Measurements from ENCODE around the gene INSL3. TPM values are rescaled to one million over a fixed set of nuclear protein-coding genes. Genes with fewer than 3 reads are reported as not detected.

INSL3 gene
- total RNA-seq, 1 donor from 2014 or later: not detected

- no peak for DNase-seq (ENCODE audit: low read depth)
- no peak for TF ChIP-seq CTCF (IDR thresholded peaks at IDR 0.05; ENCODE audit: insufficient read depth, low read length, poor library complexity, severe bottlenecking)
- no peak overlapping the region for H3K4me3 ChIP-seq (ENCODE audit: low read depth, low read length)
- H3K36me3 ChIP-seq (ENCODE audit: control insufficient read depth, insufficient read depth, low read length): no peaks in the 10 kb centered on the region
- H3K27me3 ChIP-seq (ENCODE audit: control insufficient read depth, insufficient read depth, low read length): no peaks in the 10 kb centered on the region
Measured at GRCh38 chr19:17811681-17812080, 9.6 kb downstream of the INSL3 start.

DNA sequence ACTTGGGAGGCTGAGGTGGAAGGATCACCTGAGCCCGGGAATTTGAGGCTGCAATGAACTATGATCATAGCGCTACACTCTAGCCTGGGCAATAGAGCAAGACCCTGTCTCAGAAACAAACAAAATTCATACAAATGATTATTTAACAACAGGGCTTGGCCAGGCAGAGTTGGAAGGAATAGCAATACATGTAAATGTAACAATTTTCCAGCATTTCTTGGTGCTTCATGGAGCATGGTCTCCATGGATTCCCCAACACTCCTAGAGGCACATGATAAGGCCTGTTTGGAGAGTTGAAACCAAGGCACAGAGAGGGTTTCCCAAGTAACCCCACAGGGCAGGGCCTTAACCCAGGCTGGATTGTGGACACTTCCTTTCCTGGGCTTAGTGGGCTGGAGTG is 10.2 kb downstream of the INSL3 start:
- Histone ChIP-seq H3K36me3 (ENCODE audit: control insufficient read depth, insufficient read depth, low read length) (no peaks in the 10 kb centered on the region), H3K4me3 (ENCODE audit: low read depth, low read length) (no peak overlapping the region), H3K27me3 (ENCODE audit: control insufficient read depth, insufficient read depth, low read length) (no peaks in the 10 kb centered on the region)
- no peak for TF ChIP-seq CTCF (IDR thresholded peaks at IDR 0.05; ENCODE audit: insufficient read depth, low read length, poor library complexity, severe bottlenecking)
- DNase-seq (ENCODE audit: low read depth): no peak

- Histone ChIP-seq H3K4me3 (ENCODE audit: low read depth, low read length) (no peak overlapping the region), H3K36me3 (ENCODE audit: control insufficient read depth, insufficient read depth, low read length) (no peaks in the 10 kb centered on the region), H3K27me3 (ENCODE audit: control insufficient read depth, insufficient read depth, low read length) (no peaks in the 10 kb centered on the region)
- no peak for TF ChIP-seq CTCF (IDR thresholded peaks at IDR 0.05; ENCODE audit: insufficient read depth, low read length, poor library complexity, severe bottlenecking)
- DNase-seq (ENCODE audit: low read depth): no peak
Measured at GRCh38 chr19:17807731-17808316, 13.5 kb downstream of the INSL3 start.

DNA sequence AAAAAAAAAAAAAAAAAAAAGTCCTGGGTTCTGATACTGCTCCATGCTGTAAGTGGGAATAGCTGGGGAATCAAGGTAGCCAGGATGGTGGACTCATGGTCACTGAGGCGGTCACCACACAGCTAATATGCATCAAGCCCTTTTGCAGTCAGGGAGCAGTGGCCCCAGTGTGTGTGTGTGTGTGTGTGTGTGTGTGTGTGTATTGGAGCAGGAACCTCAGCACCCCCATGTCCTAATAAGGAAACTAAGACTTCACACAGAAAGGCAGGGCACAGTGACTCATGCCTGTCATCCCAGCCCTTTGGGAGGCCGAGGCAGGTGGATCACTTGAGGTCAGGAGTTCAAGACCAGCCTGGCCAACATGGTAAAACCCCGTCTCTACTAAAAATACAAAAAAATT is 14.4 kb downstream of the INSL3 start:
- Histone ChIP-seq H3K27me3 (ENCODE audit: control insufficient read depth, insufficient read depth, low read length) (peaks cover 3% of the 10 kb centered on the region), H3K36me3 (ENCODE audit: control insufficient read depth, insufficient read depth, low read length) (no peaks in the 10 kb centered on the region), H3K4me3 (ENCODE audit: low read depth, low read length) (no peak overlapping the region)

DNA sequence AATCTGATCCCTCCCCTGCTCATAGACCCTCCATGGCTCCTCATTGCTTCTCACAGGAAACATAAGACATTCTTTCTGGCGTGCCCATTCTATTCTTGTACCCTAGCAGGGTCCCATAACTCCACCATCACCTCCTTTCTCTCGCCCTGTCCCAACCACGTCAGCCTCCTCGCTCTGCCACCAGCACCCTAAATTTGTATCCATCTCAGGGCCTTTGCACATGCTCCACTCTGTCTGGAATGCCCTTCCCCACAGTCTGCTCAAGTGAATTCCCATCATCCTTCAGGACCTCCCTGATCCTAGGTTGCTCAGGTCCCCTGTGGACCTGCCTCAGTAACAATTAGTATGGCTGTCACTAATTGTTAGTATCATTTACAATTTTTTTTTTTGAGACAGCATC is 15.9 kb downstream of the INSL3 start:
- no peak for DNase-seq (ENCODE audit: low read depth)
- TF ChIP-seq CTCF (IDR thresholded peaks at IDR 0.05; ENCODE audit: insufficient read depth, low read length, poor library complexity, severe bottlenecking): no peak
- no peaks in the 10 kb centered on the region for H3K36me3 ChIP-seq (ENCODE audit: control insufficient read depth, insufficient read depth, low read length)
- H3K27me3 ChIP-seq (ENCODE audit: control insufficient read depth, insufficient read depth, low read length): peaks cover 3% of the 10 kb centered on the region
- H3K4me3 ChIP-seq (ENCODE audit: low read depth, low read length): no peak overlapping the region

More for the DNA sequence above, 14.4 kb downstream of the INSL3 start:
- no peak for TF ChIP-seq CTCF (IDR thresholded peaks at IDR 0.05; ENCODE audit: insufficient read depth, low read length, poor library complexity, severe bottlenecking)
- DNase-seq (ENCODE audit: low read depth): no peak

DNA sequence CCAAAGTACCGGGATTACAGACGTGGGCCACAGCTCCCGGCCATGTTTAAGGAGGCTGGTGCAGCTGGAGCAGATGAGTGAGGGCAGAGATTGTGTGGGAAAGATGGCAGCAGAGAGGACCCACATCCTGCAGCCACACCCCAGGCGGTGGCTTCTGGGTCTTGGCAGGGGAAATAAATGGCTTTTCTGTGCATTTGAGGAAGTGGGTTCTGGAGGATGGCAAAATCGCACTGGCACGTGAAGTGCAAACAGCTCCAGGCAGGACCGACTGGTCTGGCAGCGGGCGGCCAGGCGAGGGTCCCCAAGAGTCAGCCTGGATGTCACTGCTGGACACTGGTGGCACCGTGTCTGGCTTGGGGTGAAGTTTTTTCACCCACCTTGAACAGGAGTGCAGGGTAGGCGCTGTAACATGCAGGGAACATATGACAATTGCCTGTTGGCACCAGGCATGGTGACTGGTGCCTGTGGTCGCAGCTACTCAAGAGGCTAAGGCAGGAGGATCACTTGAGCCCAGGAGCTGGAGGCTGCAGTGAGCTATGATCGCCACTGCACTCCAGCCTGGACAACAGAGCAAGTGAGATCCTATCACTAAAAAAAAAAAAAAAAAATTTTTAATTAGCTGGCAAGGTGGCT is 17.9 kb downstream of the INSL3 start:
- H3K36me3 ChIP-seq (ENCODE audit: control insufficient read depth, insufficient read depth, low read length): no peaks in the 10 kb centered on the region
- H3K4me3 ChIP-seq (ENCODE audit: low read depth, low read length): no peak overlapping the region
- H3K27me3 ChIP-seq (ENCODE audit: control insufficient read depth, insufficient read depth, low read length): peaks cover 3% of the 10 kb centered on the region
- TF ChIP-seq CTCF (IDR thresholded peaks at IDR 0.05; ENCODE audit: insufficient read depth, low read length, poor library complexity, severe bottlenecking): no peak
- no peak for DNase-seq (ENCODE audit: low read depth)
